CD4-positive, alpha-beta memory T cell (primary cell): ENCODE results near the gene ICAM4. TPM values are rescaled to one million over a fixed set of nuclear protein-coding genes. Genes with fewer than 3 reads are reported as not detected.

Experiments
- CTCF ChIA-PET: fragments of 350-600 bp; sonication (Branson Sonifier 250); formaldehyde crosslinking; loops from one replicate; lab custom pipeline; 2021; ENCODE audit warnings: inconsistent platforms; ENCODE audit not compliant: partially characterized antibody; lab: Charles Lee
- POLR2A ChIA-PET: fragments of 350-600 bp; sonication (Branson Sonifier 250); formaldehyde crosslinking; loops from one replicate; lab custom pipeline; 2021; ENCODE audit not compliant: partially characterized antibody; lab: Charles Lee
- DNase-seq, 5 donors: peaks; one replicate each; pipeline versions ENCODE4 v3.0.0 to v3.0.0-alpha.2; 2020 to 2022; ENCODE audit warnings: mixed read lengths in 1 of 5
- H3K27ac ChIP-seq: one replicate; pipeline ENCODE4 v1.7.0; 2013; ENCODE audit warnings: low read depth, low read length
- H3K27me3 ChIP-seq: 2 replicates; pipeline ENCODE4 v1.7.0; 2013; ENCODE audit warnings: mild to moderate bottlenecking, low read length, moderate library complexity; ENCODE audit not compliant: insufficient read depth
- H3K36me3 ChIP-seq: 2 replicates; pipeline ENCODE4 v1.7.0; 2013; ENCODE audit warnings: mild to moderate bottlenecking, low read length, moderate library complexity; ENCODE audit not compliant: insufficient read depth
- H3K4me1 ChIP-seq: 2 replicates; pipeline ENCODE4 v1.7.0; 2013; ENCODE audit warnings: mild to moderate bottlenecking, low read length, moderate library complexity; ENCODE audit not compliant: insufficient read depth
- H3K4me3 ChIP-seq, 2 donors: one replicate each; pipeline ENCODE4 v1.7.0; 2013; ENCODE audit warnings: low read length in 2 of 2, mild to moderate bottlenecking in 1 of 2
- H3K9me3 ChIP-seq, 2 donors: one replicate each; pipeline ENCODE4 v1.7.0; 2013; ENCODE audit warnings: low read length in 2 of 2, control low read depth in 1 of 2; ENCODE audit not compliant: control insufficient read depth in 1 of 2
- H3K27ac Mint-ChIP-seq, 7 donors: one replicate each; pipeline ENCODE4 v1.8.0; 2020 to 2021; ENCODE audit warnings: mixed read lengths in 7 of 7, mild to moderate bottlenecking in 6 of 7, inconsistent platforms in 3 of 7, moderate library complexity in 3 of 7
- H3K27me3 Mint-ChIP-seq, 2 donors: one replicate each; pipeline ENCODE4 v1.8.0; 2020 to 2021; ENCODE audit warnings: mixed read lengths in 2 of 2
- H3K36me3 Mint-ChIP-seq, 2 donors: one replicate each; pipeline ENCODE4 v1.8.0; 2020 to 2021; ENCODE audit warnings: mixed read lengths in 2 of 2, inconsistent platforms in 1 of 2, mild to moderate bottlenecking in 1 of 2
- H3K4me1 Mint-ChIP-seq, 4 donors: one replicate each; pipeline ENCODE4 v1.8.0; 2020 to 2021; ENCODE audit warnings: mixed read lengths in 4 of 4, mild to moderate bottlenecking in 1 of 4
- H3K4me3 Mint-ChIP-seq, 8 donors: one replicate each; pipeline ENCODE4 v1.8.0; 2020 to 2021; ENCODE audit warnings: mixed read lengths in 8 of 8, mild to moderate bottlenecking in 7 of 8, moderate library complexity in 6 of 8, inconsistent platforms in 3 of 8
- H3K9me3 Mint-ChIP-seq, 8 donors: one replicate each; pipeline ENCODE4 v1.8.0; 2020 to 2021; ENCODE audit warnings: mixed read lengths in 8 of 8, mild to moderate bottlenecking in 5 of 8, inconsistent platforms in 3 of 8, moderate library complexity in 1 of 8
- intact Hi-C: fragments of 100-400 bp; cut with micrococcal nuclease; formaldehyde crosslinking; loops from one replicate; pipeline ENCODE4 v1.15.1; 2023
- polyA plus RNA-seq, 2 donors: library from polyadenylated mRNA; unstranded; fragments of 300-500 nt; fragmentation: Illumina TruSeq; gene quantifications; one replicate each; pipeline ENCODE4 v1.2.3, GENCODE V29; 2021
- total RNA-seq, 2 experiments: library from RNA; stranded (reverse); gene quantifications; one replicate each; pipeline ENCODE4 v1.2.3, GENCODE V29; 2021

ICAM4 gene
- total and polyA plus RNA-seq, 4 experiments from 2014 or later = 0.70 to 1.5 (median 1.3) TPM; not detected in 1

DNA sequence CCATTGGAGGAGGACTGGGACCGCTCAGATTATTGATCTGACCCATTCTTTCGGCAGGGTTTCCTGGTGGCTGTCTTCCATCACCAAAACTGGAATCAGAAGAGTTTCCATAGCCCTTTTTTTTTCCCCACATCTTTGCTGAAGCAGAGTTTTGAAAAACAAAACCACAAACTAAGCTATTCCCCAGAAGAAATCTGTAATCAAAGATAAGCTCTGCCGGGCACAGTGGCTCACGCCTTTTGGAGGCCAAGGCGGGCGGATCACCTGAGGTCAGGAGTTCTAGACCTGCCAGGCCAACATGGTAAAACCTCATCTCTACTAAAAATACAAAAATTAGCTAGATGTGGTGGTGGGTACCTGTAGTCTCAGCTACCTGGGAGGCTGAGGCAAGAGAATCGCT lies 20.0 kb upstream of the ICAM4 start:
- H3K27ac ChIP-seq = no peak overlapping the region
- H3K4me1 ChIP-seq = peaks cover 22% of the 10 kb centered on the region
- peaks cover 2 to 27% (median 14%) of the 10 kb centered on the region in 4 donors for H3K4me1 Mint-ChIP-seq
- intact Hi-C loops = no loop called here
- ChIA-PET POLR2A (no interaction called here), CTCF (interaction anchor here (0.6 to 9.8 kb wide), 7 partner anchors 22 to 433 kb away, joined by 3 to 235 read pairs (median 4); partner anchors contain the start of gene ICAM5)
- DNase-seq = no peak
- H3K4me3 ChIP-seq = no peak overlapping the region
- H3K36me3 ChIP-seq = no peaks in the 10 kb centered on the region
- H3K27ac Mint-ChIP-seq = peak overlapping the region in 1 of 7 donors; percentile 38
- H3K36me3 Mint-ChIP-seq = peaks cover 0 to 4% of the 10 kb centered on the region in 2 donors
- H3K27me3 Mint-ChIP-seq = no peaks in the 10 kb centered on the region
- H3K4me3 Mint-ChIP-seq = no peak overlapping the region
- H3K27me3 ChIP-seq = no peaks in the 10 kb centered on the region
- no peaks in the 10 kb centered on the region for H3K9me3 ChIP-seq
- H3K9me3 Mint-ChIP-seq = no peaks in the 10 kb centered on the region

DNA sequence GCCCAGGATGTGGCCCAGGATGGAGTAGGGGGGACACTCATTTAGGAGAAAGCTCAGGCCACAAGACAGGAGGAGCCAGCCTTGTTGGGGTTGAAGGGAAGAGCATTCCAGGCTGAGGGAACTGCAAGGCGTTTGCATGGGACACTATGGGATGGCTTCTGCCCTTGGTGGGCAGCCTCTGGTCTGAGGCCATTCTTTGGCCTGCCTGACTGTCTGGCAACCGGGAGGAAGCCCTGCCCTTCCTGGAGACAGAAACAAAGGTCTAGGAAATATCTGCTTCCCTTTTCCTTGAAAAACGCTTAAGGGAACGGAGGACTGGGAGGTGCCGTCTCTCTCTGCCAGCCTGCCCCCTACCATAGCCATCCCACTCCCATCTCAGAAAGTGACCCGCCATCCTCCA lies 18.7 kb upstream of the ICAM4 start:
- Histone ChIP-seq H3K4me1 (peaks cover 34% of the 10 kb centered on the region), H3K9me3 (no peaks in the 10 kb centered on the region), H3K4me3 (no peak overlapping the region), H3K27ac (no peak overlapping the region), H3K36me3 (no peaks in the 10 kb centered on the region), H3K27me3 (no peaks in the 10 kb centered on the region)
- peaks cover 0 to 5% of the 10 kb centered on the region in 2 donors for H3K36me3 Mint-ChIP-seq
- H3K9me3 Mint-ChIP-seq = no peaks in the 10 kb centered on the region
- DNase-seq = no peak
- peak overlapping the region in 2 of 7 donors; percentile 24 to 73 for H3K27ac Mint-ChIP-seq
- H3K27me3 Mint-ChIP-seq = no peaks in the 10 kb centered on the region
- peaks cover 7 to 36% (median 22%) of the 10 kb centered on the region in 4 donors for H3K4me1 Mint-ChIP-seq
- peak overlapping the region in 1 of 8 donors; percentile 52 for H3K4me3 Mint-ChIP-seq
- CTCF ChIA-PET = interaction anchor here (1.6 to 9.8 kb wide), 6 partner anchors 8 to 167 kb away, joined by 4 to 235 read pairs (median 34); partner anchors contain the start of gene ICAM5
- POLR2A ChIA-PET = interaction anchor here (4.2 to 4.7 kb wide), 2 partner anchors 9 to 120 kb away, joined by 36 to 73 read pairs; no protein-coding TSS in a partner anchor
- intact Hi-C loops = no loop called here

- CTCF ChIA-PET = interaction anchor here (0.8 to 9.8 kb wide), 25 partner anchors 9 to 167 kb away, joined by 3 to 235 read pairs (median 5); partner anchors contain the start of genes CDC37, ICAM5 and TYK2
Observed at GRCh38 chr19:10269333-10270179, 17.2 kb upstream of the ICAM4 start.

GRCh38 chr19:10270180-10270615 lies 16.6 kb upstream of the ICAM4 start:
- Mint-ChIP-seq H3K9me3 (no peaks in the 10 kb centered on the region), H3K4me1 (peaks cover 9 to 42% (median 24%) of the 10 kb centered on the region in 4 donors), H3K4me3 (peak overlapping the region; percentile 81 to 91 (median 86)), H3K27me3 (no peaks in the 10 kb centered on the region), H3K36me3 (peaks cover 0 to 14% of the 10 kb centered on the region in 2 donors), H3K27ac (peak overlapping the region; percentile 91 to 96 (median 95))
- Histone ChIP-seq H3K27ac (peak overlapping the region; percentile 88), H3K9me3 (no peaks in the 10 kb centered on the region), H3K4me3 (peak overlapping the region; percentile 57 to 82), H3K36me3 (no peaks in the 10 kb centered on the region), H3K4me1 (peaks cover 34% of the 10 kb centered on the region), H3K27me3 (no peaks in the 10 kb centered on the region)
- DNase-seq = peak; percentile 62 to 80 (median 72)
- POLR2A ChIA-PET = interaction anchor here (0.8 to 4.7 kb wide), 23 partner anchors 9 to 164 kb away, joined by 3 to 111 read pairs (median 6); partner anchors contain the start of genes CDC37, DNMT1, FDX2 and ICAM4
- CTCF ChIA-PET = interaction anchor here (0.9 to 9.8 kb wide), 27 partner anchors 8 to 209 kb away, joined by 3 to 235 read pairs (median 5); partner anchors contain the start of genes CDC37, ICAM4, ICAM5 and TYK2
- intact Hi-C loops = loop anchor here (2.0 kb wide), 2 partner anchors 19 to 111 kb away; partner anchors contain the start of genes ICAM5 and TYK2

More at GRCh38 chr19:10269333-10270179, 17.2 kb upstream of the ICAM4 start:
- DNase-seq = peak; percentile 81 to 87 (median 85)
- intact Hi-C loops = loop anchor here (1.0 to 2.0 kb wide), 4 partner anchors 19 to 120 kb away; partner anchors contain the start of genes ICAM5 and TYK2
- Mint-ChIP-seq H3K4me1 (peaks cover 9 to 42% (median 24%) of the 10 kb centered on the region in 4 donors), H3K27me3 (no peaks in the 10 kb centered on the region), H3K36me3 (peaks cover 0 to 9% of the 10 kb centered on the region in 2 donors), H3K4me3 (peak overlapping the region; percentile 81 to 91 (median 86)), H3K9me3 (no peaks in the 10 kb centered on the region), H3K27ac (peak overlapping the region; percentile 91 to 96 (median 95))
- Histone ChIP-seq H3K27me3 (no peaks in the 10 kb centered on the region), H3K4me3 (peak overlapping the region; percentile 47 to 82), H3K36me3 (no peaks in the 10 kb centered on the region), H3K4me1 (peaks cover 34% of the 10 kb centered on the region), H3K9me3 (no peaks in the 10 kb centered on the region), H3K27ac (peak overlapping the region; percentile 88)
- POLR2A ChIA-PET = interaction anchor here (0.8 to 4.7 kb wide), 17 partner anchors 10 to 163 kb away, joined by 3 to 111 read pairs (median 9); partner anchors contain the start of genes CDC37, DNMT1, ICAM4 and ICAM5

- no peaks in the 10 kb centered on the region for H3K9me3 Mint-ChIP-seq
- POLR2A ChIA-PET = interaction anchor here (0.7 to 4.7 kb wide), 30 partner anchors 8 to 167 kb away, joined by 3 to 111 read pairs (median 6); partner anchors contain the start of genes CDC37, FDX2, ICAM4 and ICAM5
- peak within 1 kb of the TSS; percentile 81 to 91 (median 86) for H3K4me3 Mint-ChIP-seq
- peaks cover 0 to 16% of the 10 kb centered on the region in 2 donors for H3K36me3 Mint-ChIP-seq
- Histone ChIP-seq H3K4me1 (peaks cover 34% of the 10 kb centered on the region), H3K36me3 (no peaks in the 10 kb centered on the region), H3K9me3 (no peaks in the 10 kb centered on the region), H3K4me3 (peak within 1 kb of the TSS; percentile 57 to 82), H3K27me3 (no peaks in the 10 kb centered on the region), H3K27ac (peak within 1 kb of the TSS; percentile 88)
- DNase-seq = peak; percentile 67 to 82 (median 69)
- H3K27ac Mint-ChIP-seq = peak within 1 kb of the TSS; percentile 91 to 96 (median 95)
- intact Hi-C loops = loop anchor here (1.0 to 2.0 kb wide), 3 partner anchors 18 to 110 kb away; partner anchors contain the start of genes ICAM5, RAVER1 and TYK2
- H3K27me3 Mint-ChIP-seq = no peaks in the 10 kb centered on the region
- CTCF ChIA-PET = interaction anchor here (0.6 to 9.8 kb wide), 27 partner anchors 8 to 208 kb away, joined by 3 to 235 read pairs (median 5); partner anchors contain the start of genes CDC37, ICAM4, ICAM5 and TYK2
- peaks cover 9 to 42% (median 24%) of the 10 kb centered on the region in 4 donors for H3K4me1 Mint-ChIP-seq
Observed at GRCh38 chr19:10270616-10271394, 15.9 kb upstream of the ICAM4 start, which contains the start of gene ICAM1. Gene ICAM1, plus strand, starts transcription at chr19:10271120. Its CDS starts 40 bp downstream, at chr19:10271160.
